IPS-11a (cell line): ENCODE results near the gene SPATA13.
"Not testable (repeated sequence)": the region's sequence is repeated elsewhere in the genome, so short reads cannot be mapped to it uniquely, and the experiment has no call there.

Source experiments
- H3K4me3 ChIP-seq: one replicate; pipeline ENCODE4 v1.5.1; 2013; ENCODE audit warnings: low read depth, low read length, control low read depth

SPATA13 gene

GRCh38 chr13:24349778-24350664, 189.5 kb downstream of the SPATA13 start:
- H3K4me3 ChIP-seq = not testable (repeated sequence)

DNA sequence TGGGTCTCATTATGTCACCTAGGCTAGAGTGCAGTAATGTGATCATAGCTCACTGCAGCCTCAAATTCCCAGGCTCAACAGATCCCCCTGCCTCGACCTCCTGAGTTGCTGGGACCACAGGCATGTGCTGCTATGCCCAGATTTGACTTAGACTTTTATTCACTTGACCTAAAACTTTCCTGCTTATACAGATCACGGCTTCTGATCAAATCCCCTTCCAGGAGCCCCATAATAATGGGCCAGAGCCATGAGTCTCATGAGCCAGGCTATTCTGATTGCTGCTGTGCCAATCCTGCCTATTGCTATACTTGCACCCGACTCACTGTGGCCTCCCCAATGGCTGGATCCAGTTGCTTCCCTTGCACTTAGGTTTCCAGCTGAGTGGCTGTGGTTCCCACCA, 190.9 kb downstream of the SPATA13 start:
- no peak overlapping the region for H3K4me3 ChIP-seq

GRCh38 chr13:24353736-24354135, 193.2 kb downstream of the SPATA13 start:
- no peak overlapping the region for H3K4me3 ChIP-seq

DNA sequence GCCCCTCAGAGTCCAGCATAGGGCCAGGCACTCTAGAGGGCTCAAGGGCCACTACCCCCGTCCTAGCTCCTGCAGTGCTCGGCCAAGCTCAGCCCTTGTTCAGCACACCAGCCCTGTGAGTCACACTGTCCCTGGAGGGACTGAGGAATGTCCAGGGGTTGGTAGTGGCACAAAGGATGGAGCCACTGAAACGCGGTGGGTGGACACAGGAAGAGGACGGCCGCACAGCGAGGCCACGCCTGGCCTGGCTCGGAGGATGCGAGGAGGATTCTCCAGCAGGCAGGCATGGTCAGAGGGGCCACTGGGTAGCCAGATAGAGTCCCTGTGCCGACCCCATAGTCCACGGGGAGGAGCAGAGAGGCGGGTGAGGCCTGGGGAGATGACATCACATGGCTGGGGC, 194.6 kb downstream of the SPATA13 start:
- no peak overlapping the region for H3K4me3 ChIP-seq

DNA sequence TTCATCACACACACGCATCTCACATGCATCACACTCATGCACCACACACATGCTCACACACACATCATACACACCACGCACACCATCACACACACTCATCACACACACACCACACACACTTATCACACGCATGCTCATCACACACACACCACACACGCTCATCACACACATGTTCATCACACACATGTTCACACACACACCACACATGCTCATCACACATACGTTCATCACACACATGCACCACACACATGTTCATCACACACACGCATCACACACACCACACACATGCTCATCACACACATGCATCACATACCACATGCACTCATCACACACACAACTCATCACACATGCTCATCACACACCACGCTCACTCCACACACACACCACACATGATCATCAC, 195.8 kb downstream of the SPATA13 start:
- no peak overlapping the region for H3K4me3 ChIP-seq
